ENCODE measurements around the gene LARP4. TPM values are rescaled to one million over a fixed set of nuclear protein-coding genes. Genes with fewer than 3 reads are reported as not detected.
"Not testable (repeated sequence)": the region's sequence is repeated elsewhere in the genome, so short reads cannot be mapped to it uniquely, and the experiment has no call there.

The LARP4 gene
- total RNA-seq, 1 experiment from 2014 or later = 92.7 TPM

DNA sequence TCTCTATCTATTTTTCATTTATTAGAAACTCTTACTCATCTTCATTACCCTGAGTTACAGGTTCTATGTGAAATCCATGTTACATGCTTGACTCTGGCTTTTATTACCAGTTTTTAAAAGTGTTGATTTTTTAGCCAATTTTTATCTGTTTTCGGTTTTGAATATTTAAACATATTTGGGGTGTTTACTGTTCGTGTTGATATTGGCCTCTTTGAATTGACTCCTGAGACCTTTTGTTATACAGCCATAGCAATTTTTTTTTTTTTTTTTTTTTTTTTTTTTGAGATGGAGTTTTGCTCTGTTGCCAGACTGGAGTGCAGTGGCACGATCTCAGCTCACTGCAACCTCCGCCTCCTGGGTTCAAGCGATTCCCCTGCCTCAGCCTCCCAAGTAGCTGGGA is 49.0 kb downstream of the LARP4 start:
- CTCF ChIA-PET; ATAC-seq; BruUV-seq (replicated peaks); H3K27me3 ChIP-seq (ENCODE audit: control insufficient read depth, insufficient read depth, low read length); H3K4me1 ChIP-seq (ENCODE audit: control insufficient read depth, insufficient read depth, low read length); H3K4me3 ChIP-seq (ENCODE audit: low read depth in 2 of 2, low read length in 2 of 2); H3K9me3 ChIP-seq (ENCODE audit: control insufficient read depth, insufficient read depth, low read depth, low read length); in situ Hi-C loops (cut with HindIII; ENCODE audit: low pct_unique_long_range_greater_than_20kb, low sequenced_read_pairs); H3K27ac ChIP-seq (ENCODE audit: low read length); DNase-seq (ENCODE audit: low read depth, low spot score); intact Hi-C loops (cut with micrococcal nuclease; ENCODE audit: unreplicated experiment); POLR2A ChIA-PET: not testable (repeated sequence)
- H3K36me3 ChIP-seq (ENCODE audit: control insufficient read depth, insufficient read depth, low read length) = peaks cover 16% of the 10 kb centered on the region

DNA sequence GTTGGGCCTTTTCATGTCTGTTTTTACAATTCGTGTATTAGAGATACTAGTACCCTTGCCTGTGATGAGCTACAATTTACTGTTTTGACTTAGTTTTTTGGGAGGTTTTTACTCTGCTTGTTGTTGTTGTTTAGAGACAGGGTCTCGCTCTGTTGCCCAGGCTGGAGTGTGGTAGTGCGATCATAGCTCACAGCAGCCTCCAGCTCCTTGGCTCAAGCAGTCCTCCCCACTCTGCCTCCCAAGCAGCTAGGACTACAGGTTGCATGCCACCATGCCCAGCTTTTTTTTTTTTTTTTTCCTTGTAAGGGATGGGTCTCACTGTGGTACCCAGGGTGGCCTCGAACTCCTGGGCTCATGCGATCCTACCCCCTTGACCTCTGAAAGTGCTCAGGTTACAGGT is 52.1 kb downstream of the LARP4 start:
- intact Hi-C loops (cut with micrococcal nuclease; ENCODE audit: unreplicated experiment) (no loop called here), in situ Hi-C loops (cut with HindIII; ENCODE audit: low pct_unique_long_range_greater_than_20kb, low sequenced_read_pairs) (no loop called here)
- BruUV-seq (replicated peaks) = no TSS peak
- Histone ChIP-seq H3K27me3 (ENCODE audit: control insufficient read depth, insufficient read depth, low read length) (no peaks in the 10 kb centered on the region), H3K36me3 (ENCODE audit: control insufficient read depth, insufficient read depth, low read length) (peaks cover 20% of the 10 kb centered on the region), H3K9me3 (ENCODE audit: control insufficient read depth, insufficient read depth, low read depth, low read length) (no peaks in the 10 kb centered on the region), H3K27ac (ENCODE audit: low read length) (no peak overlapping the region), H3K4me3 (ENCODE audit: low read depth in 2 of 2, low read length in 2 of 2) (no peak overlapping the region), H3K4me1 (ENCODE audit: control insufficient read depth, insufficient read depth, low read length) (no peaks in the 10 kb centered on the region)
- ChIA-PET CTCF (interaction anchor here (0.6 kb wide), 1 partner anchor 312 kb away, joined by 4 read pairs; no protein-coding TSS in a partner anchor), POLR2A (interaction anchor here (0.6 kb wide), 1 partner anchor 588 kb away, joined by 3 read pairs; no protein-coding TSS in a partner anchor)
- no peak for TF ChIP-seq POLR2AphosphoS5 (IDR thresholded peaks at IDR 0.05; ENCODE audit: low read depth, low read length)
- TF ChIP-seq SIN3A (IDR thresholded peaks at IDR 0.05; ENCODE audit: borderline replicate concordance, insufficient read depth, low read depth, low read length) = no peak
- TF ChIP-seq TCF7L2 (IDR thresholded peaks at IDR 0.05; ENCODE audit: low read depth, low read length) = no peak
- TF ChIP-seq, protein P1, sequence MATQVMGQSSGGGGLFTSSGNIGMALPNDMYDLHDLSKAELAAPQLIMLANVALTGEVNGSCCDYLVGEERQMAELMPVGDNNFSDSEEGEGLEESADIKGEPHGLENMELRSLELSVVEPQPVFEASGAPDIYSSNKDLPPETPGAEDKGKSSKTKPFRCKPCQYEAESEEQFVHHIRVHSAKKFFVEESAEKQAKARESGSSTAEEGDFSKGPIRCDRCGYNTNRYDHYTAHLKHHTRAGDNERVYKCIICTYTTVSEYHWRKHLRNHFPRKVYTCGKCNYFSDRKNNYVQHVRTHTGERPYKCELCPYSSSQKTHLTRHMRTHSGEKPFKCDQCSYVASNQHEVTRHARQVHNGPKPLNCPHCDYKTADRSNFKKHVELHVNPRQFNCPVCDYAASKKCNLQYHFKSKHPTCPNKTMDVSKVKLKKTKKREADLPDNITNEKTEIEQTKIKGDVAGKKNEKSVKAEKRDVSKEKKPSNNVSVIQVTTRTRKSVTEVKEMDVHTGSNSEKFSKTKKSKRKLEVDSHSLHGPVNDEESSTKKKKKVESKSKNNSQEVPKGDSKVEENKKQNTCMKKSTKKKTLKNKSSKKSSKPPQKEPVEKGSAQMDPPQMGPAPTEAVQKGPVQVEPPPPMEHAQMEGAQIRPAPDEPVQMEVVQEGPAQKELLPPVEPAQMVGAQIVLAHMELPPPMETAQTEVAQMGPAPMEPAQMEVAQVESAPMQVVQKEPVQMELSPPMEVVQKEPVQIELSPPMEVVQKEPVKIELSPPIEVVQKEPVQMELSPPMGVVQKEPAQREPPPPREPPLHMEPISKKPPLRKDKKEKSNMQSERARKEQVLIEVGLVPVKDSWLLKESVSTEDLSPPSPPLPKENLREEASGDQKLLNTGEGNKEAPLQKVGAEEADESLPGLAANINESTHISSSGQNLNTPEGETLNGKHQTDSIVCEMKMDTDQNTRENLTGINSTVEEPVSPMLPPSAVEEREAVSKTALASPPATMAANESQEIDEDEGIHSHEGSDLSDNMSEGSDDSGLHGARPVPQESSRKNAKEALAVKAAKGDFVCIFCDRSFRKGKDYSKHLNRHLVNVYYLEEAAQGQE (IDR thresholded peaks at IDR 0.05; ENCODE audit: insufficient read depth in 1 of 2, low read depth in 2 of 2, low read length in 1 of 2) = no peak
- TF ChIP-seq, protein P2, sequence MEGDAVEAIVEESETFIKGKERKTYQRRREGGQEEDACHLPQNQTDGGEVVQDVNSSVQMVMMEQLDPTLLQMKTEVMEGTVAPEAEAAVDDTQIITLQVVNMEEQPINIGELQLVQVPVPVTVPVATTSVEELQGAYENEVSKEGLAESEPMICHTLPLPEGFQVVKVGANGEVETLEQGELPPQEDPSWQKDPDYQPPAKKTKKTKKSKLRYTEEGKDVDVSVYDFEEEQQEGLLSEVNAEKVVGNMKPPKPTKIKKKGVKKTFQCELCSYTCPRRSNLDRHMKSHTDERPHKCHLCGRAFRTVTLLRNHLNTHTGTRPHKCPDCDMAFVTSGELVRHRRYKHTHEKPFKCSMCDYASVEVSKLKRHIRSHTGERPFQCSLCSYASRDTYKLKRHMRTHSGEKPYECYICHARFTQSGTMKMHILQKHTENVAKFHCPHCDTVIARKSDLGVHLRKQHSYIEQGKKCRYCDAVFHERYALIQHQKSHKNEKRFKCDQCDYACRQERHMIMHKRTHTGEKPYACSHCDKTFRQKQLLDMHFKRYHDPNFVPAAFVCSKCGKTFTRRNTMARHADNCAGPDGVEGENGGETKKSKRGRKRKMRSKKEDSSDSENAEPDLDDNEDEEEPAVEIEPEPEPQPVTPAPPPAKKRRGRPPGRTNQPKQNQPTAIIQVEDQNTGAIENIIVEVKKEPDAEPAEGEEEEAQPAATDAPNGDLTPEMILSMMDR (IDR thresholded peaks at IDR 0.05) = no peak
- ATAC-seq (no peak), DNase-seq (ENCODE audit: low read depth, low spot score) (no peak)

GRCh38 chr12:50453872-50454271 is 53.2 kb downstream of the LARP4 start:
- Histone ChIP-seq H3K27ac (ENCODE audit: low read length) (no peak overlapping the region), H3K36me3 (ENCODE audit: control insufficient read depth, insufficient read depth, low read length) (peaks cover 20% of the 10 kb centered on the region), H3K27me3 (ENCODE audit: control insufficient read depth, insufficient read depth, low read length) (no peaks in the 10 kb centered on the region), H3K4me3 (ENCODE audit: low read depth in 2 of 2, low read length in 2 of 2) (no peak overlapping the region), H3K9me3 (ENCODE audit: control insufficient read depth, insufficient read depth, low read depth, low read length) (no peaks in the 10 kb centered on the region), H3K4me1 (ENCODE audit: control insufficient read depth, insufficient read depth, low read length) (no peaks in the 10 kb centered on the region)
- BruUV-seq (replicated peaks) = no TSS peak
- in situ Hi-C loops (cut with HindIII; ENCODE audit: low pct_unique_long_range_greater_than_20kb, low sequenced_read_pairs) (no loop called here), intact Hi-C loops (cut with micrococcal nuclease; ENCODE audit: unreplicated experiment) (no loop called here)
- TF ChIP-seq TCF7L2 (IDR thresholded peaks at IDR 0.05; ENCODE audit: low read depth, low read length) (no peak), POLR2AphosphoS5 (IDR thresholded peaks at IDR 0.05; ENCODE audit: low read depth, low read length) (no peak), SIN3A (IDR thresholded peaks at IDR 0.05; ENCODE audit: borderline replicate concordance, insufficient read depth, low read depth, low read length) (no peak)
- TF ChIP-seq, protein P2 (IDR thresholded peaks at IDR 0.05) = no peak
- TF ChIP-seq, protein P1 (IDR thresholded peaks at IDR 0.05; ENCODE audit: insufficient read depth in 1 of 2, low read depth in 2 of 2, low read length in 1 of 2) = no peak
- CTCF ChIA-PET = no interaction called here
- POLR2A ChIA-PET = interaction anchor here (0.7 kb wide), 1 partner anchor 15 kb away, joined by 3 read pairs; no protein-coding TSS in a partner anchor
- no peak for DNase-seq (ENCODE audit: low read depth, low spot score)
- ATAC-seq = no peak
